SW 1271 (cell line): ENCODE measurements around the gene KCNK2.

Source experiments
- DNase-seq, 2 experiments: peaks; one replicate each; lab custom pipeline; 2025; lab: John Stamatoyannopoulos, UW

Gene KCNK2

GRCh38 chr1:215256936-215257679 is 174.6 kb downstream of the KCNK2 start:
- no peak for DNase-seq

GRCh38 chr1:215260711-215261110 is 178.2 kb downstream of the KCNK2 start:
- no peak for DNase-seq

GRCh38 chr1:215262106-215262505 is 179.6 kb downstream of the KCNK2 start:
- DNase-seq: no peak

GRCh38 chr1:215263636-215264035 is 181.1 kb downstream of the KCNK2 start:
- DNase-seq: no peak

GRCh38 chr1:215264649-215265048 is 182.1 kb downstream of the KCNK2 start:
- no peak for DNase-seq

- DNase-seq: no peak
Measured at GRCh38 chr1:215267495-215267894, 185.0 kb downstream of the KCNK2 start.

GRCh38 chr1:215269955-215270354 is 187.4 kb downstream of the KCNK2 start:
- no peak for DNase-seq

GRCh38 chr1:215273838-215274516 is 191.4 kb downstream of the KCNK2 start:
- DNase-seq: peak in 1 of 2 experiments; percentile 73

- DNase-seq: no peak
Measured at GRCh38 chr1:215276582-215276981, 194.0 kb downstream of the KCNK2 start.

- no peak for DNase-seq
Measured at GRCh38 chr1:215277532-215277931, 195.0 kb downstream of the KCNK2 start.

GRCh38 chr1:215279682-215280081 is 197.1 kb downstream of the KCNK2 start:
- no peak for DNase-seq

GRCh38 chr1:215282557-215282956 is 200.0 kb downstream of the KCNK2 start:
- DNase-seq: peak in 1 of 2 experiments; percentile 9

- DNase-seq: no peak
Measured at GRCh38 chr1:215285013-215285800, 202.7 kb downstream of the KCNK2 start.
